Calu3 (cell line): Measurements from ENCODE around the gene PUM1. TPM values are rescaled to one million over a fixed set of nuclear protein-coding genes. Genes with fewer than 3 reads are reported as not detected.

Experiments used
- BruUV-seq: library from RNA; stranded (reverse); fragments of 400-500 nt; replicated peaks from 2 replicates; lab custom pipeline; 2021; lab: Mats Ljungman, UMichigan
- CTCF ChIA-PET: fragments of 300-600 bp; sonication (Branson Sonifier 250); formaldehyde crosslinking; loops from one replicate; lab custom pipeline; 2022; ENCODE audit warnings: antibody characterized with exemption; lab: Charles Lee
- DNase-seq: peaks from one replicate; pipeline ENCODE4 v3.0.0; 2022
- H3K27ac Mint-ChIP-seq: one replicate; pipeline ENCODE4 v1.8.0; 2022; ENCODE audit warnings: mixed read lengths; ENCODE audit not compliant: unreplicated experiment
- H3K27me3 Mint-ChIP-seq: one replicate; pipeline ENCODE4 v1.8.0; 2022; ENCODE audit warnings: mixed read lengths; ENCODE audit not compliant: unreplicated experiment
- H3K36me3 Mint-ChIP-seq: one replicate; pipeline ENCODE4 v1.8.0; 2022; ENCODE audit warnings: mild to moderate bottlenecking, moderate library complexity, mixed read lengths; ENCODE audit not compliant: insufficient read depth, unreplicated experiment
- H3K4me1 Mint-ChIP-seq: one replicate; pipeline ENCODE4 v1.8.0; 2022; ENCODE audit warnings: mild to moderate bottlenecking, low read depth, mixed read lengths; ENCODE audit not compliant: unreplicated experiment
- H3K4me3 Mint-ChIP-seq: one replicate; pipeline ENCODE4 v1.8.0; 2022; ENCODE audit warnings: mild to moderate bottlenecking, low read depth, moderate library complexity, mixed read lengths; ENCODE audit not compliant: unreplicated experiment
- H3K9me3 Mint-ChIP-seq: one replicate; pipeline ENCODE4 v1.8.0; 2022; ENCODE audit warnings: low read depth, mixed read lengths; ENCODE audit not compliant: unreplicated experiment
- CTCF ChIP-seq: fragments of 200-600 bp; IDR thresholded peaks from one replicate; pipeline ENCODE4 v1.8.0; 2022; ENCODE audit warnings: antibody characterized with exemption; ENCODE audit not compliant: unreplicated experiment
- intact Hi-C: fragments of 100-400 bp; cut with micrococcal nuclease; formaldehyde crosslinking; loops from one replicate; pipeline ENCODE4 v1.10.0; 2022; ENCODE audit not compliant: unreplicated experiment
- total RNA-seq: library from RNA; stranded (reverse); gene quantifications from 2 replicates; pipeline ENCODE4 v1.2.3, GENCODE V29; 2022

PUM1 gene
- total RNA-seq, 1 experiment from 2014 or later, result 163 TPM

DNA sequence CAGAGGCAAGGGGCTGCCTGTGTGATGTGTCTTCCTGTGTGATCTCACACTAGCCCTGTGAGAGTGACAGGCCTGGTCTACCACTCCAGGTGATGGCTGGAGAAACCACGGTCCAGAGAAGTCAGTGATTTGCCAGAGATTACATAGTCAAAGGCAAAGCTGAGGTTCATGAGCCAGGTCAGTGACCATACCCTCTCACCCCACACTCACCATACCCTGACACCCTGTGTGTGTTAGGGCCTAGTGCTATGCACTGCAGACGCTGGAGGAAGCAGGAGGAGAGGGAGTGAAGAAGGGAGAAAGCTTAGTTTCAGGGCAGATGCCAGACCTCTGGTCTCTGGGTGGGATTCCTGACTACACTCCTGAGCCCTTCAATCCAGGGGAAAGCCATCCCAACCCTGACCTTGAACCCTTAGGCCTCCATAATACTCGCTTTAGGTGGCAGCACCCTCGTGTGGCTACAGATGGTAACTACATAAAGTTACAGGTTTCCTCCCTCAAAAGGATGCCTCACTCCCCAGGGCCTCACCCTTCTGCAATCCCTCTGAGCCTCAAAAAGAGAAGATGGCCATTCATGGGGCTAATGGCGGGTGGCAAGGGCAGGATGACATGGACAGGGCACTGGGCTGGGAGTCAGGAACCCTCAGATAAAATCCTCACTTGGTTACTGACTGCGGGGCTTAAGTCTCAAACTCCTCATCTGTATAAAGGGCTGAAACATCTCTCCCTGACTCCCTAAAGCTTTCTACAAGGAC, 136.2 kb downstream of the PUM1 start:
- Mint-ChIP-seq H3K27ac (peak overlapping the region; percentile 83), H3K36me3 (peaks cover 47% of the 10 kb centered on the region), H3K4me3 (no peak overlapping the region), H3K4me1 (no peaks in the 10 kb centered on the region), H3K9me3 (no peaks in the 10 kb centered on the region), H3K27me3 (no peaks in the 10 kb centered on the region)
- peak; percentile 90 for TF ChIP-seq CTCF
- TSS peak; percentile 12 for BruUV-seq
- intact Hi-C loops, result no loop called here
- DNase-seq, result peak; percentile 61
- CTCF ChIA-PET, result interaction anchor here (0.9 to 1.8 kb wide), 2 partner anchors 82 to 210 kb away, joined by 3 to 4 read pairs; no protein-coding TSS in a partner anchor

DNA sequence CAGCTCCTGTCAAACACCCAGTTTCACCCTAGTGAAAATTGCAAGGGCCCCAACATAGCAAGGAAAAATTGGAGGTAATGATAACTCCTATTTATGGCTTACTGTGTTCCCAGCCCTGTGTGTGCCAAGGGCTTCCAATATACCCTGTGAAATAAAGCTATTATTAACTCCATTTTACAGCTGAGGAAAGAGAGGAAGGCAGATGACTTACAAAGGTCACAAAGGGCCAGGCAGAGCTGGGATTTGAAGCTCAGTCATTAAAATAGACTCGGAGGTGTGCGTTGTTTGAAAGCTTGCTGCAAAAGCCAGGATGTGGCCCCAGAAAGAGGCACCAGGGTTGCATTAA, 136.8 kb downstream of the PUM1 start:
- Mint-ChIP-seq H3K27ac (no peak overlapping the region), H3K4me1 (no peaks in the 10 kb centered on the region), H3K36me3 (peaks cover 42% of the 10 kb centered on the region), H3K4me3 (no peak overlapping the region), H3K27me3 (no peaks in the 10 kb centered on the region), H3K9me3 (no peaks in the 10 kb centered on the region)
- TF ChIP-seq CTCF, result no peak
- intact Hi-C loops, result no loop called here
- BruUV-seq, result no TSS peak
- CTCF ChIA-PET, result interaction anchor here (0.9 to 1.8 kb wide), 2 partner anchors 82 to 210 kb away, joined by 3 to 4 read pairs; no protein-coding TSS in a partner anchor
- no peak for DNase-seq

GRCh38 chr1:30928171-30928570, 137.3 kb downstream of the PUM1 start:
- intact Hi-C loops, result no loop called here
- no peak for TF ChIP-seq CTCF
- CTCF ChIA-PET, result interaction anchor here (0.7 to 1.8 kb wide), 3 partner anchors 81 to 209 kb away, joined by 3 to 4 read pairs (median 3); no protein-coding TSS in a partner anchor

GRCh38 chr1:30927448-30927847, 138.1 kb downstream of the PUM1 start:
- no peak for TF ChIP-seq CTCF
- H3K4me1 Mint-ChIP-seq, result no peaks in the 10 kb centered on the region
- BruUV-seq, result no TSS peak
- no peak overlapping the region for H3K4me3 Mint-ChIP-seq
- intact Hi-C loops, result no loop called here
- DNase-seq, result no peak
- H3K27ac Mint-ChIP-seq, result no peak overlapping the region
- H3K9me3 Mint-ChIP-seq, result no peaks in the 10 kb centered on the region
- H3K36me3 Mint-ChIP-seq, result peaks cover 31% of the 10 kb centered on the region
- H3K27me3 Mint-ChIP-seq, result no peaks in the 10 kb centered on the region
- CTCF ChIA-PET, result interaction anchor here (0.7 kb wide), 1 partner anchor 96 kb away, joined by 3 read pairs; no protein-coding TSS in a partner anchor

More at GRCh38 chr1:30928171-30928570, 137.3 kb downstream of the PUM1 start:
- Mint-ChIP-seq H3K27me3 (no peaks in the 10 kb centered on the region), H3K27ac (no peak overlapping the region), H3K9me3 (no peaks in the 10 kb centered on the region), H3K4me3 (no peak overlapping the region), H3K36me3 (peaks cover 37% of the 10 kb centered on the region), H3K4me1 (no peaks in the 10 kb centered on the region)
- DNase-seq, result no peak
- BruUV-seq, result no TSS peak
